ENCODE data around the gene CTRB2.
"Not testable (repeated sequence)": the region's sequence is repeated elsewhere in the genome, so short reads cannot be mapped to it uniquely, and the experiment has no call there.

Gene CTRB2

GRCh38 chr16:75226550-75227360, 19.8 kb upstream of the CTRB2 start:
- Histone ChIP-seq H3K4me3 (ENCODE audit: low read depth in 1 of 2, low read length in 1 of 2) (no peak overlapping the region), H3K36me3 (no peaks in the 10 kb centered on the region), H3K4me1 (ENCODE audit: control insufficient read depth in 1 of 2, insufficient read depth in 1 of 2, low read depth in 1 of 2, low read length in 1 of 2) (no peaks in the 10 kb centered on the region), H3K27ac (no peak overlapping the region), H3K27me3 (peaks cover 25% of the 10 kb centered on the region), H3K9me3 (no peaks in the 10 kb centered on the region)
- TF ChIP-seq CTCF (IDR thresholded peaks at IDR 0.05), result no peak

- Histone ChIP-seq H3K27ac (no peak overlapping the region), H3K4me3 (ENCODE audit: low read depth in 1 of 2, low read length in 1 of 2) (no peak overlapping the region), H3K36me3 (no peaks in the 10 kb centered on the region), H3K4me1 (ENCODE audit: control insufficient read depth in 1 of 2, insufficient read depth in 1 of 2, low read depth in 1 of 2, low read length in 1 of 2) (no peaks in the 10 kb centered on the region), H3K27me3 (peaks cover 21% of the 10 kb centered on the region), H3K9me3 (no peaks in the 10 kb centered on the region)
- no peak for TF ChIP-seq CTCF (IDR thresholded peaks at IDR 0.05)
These were observed 18.9 kb upstream of the CTRB2 start for GRCh38 chr16:75225678-75226515.

- H3K27ac ChIP-seq, result no peak overlapping the region
- H3K4me3 ChIP-seq (ENCODE audit: low read depth in 1 of 2, low read length in 1 of 2), result no peak overlapping the region
- H3K27me3 ChIP-seq, result peaks cover 21% of the 10 kb centered on the region
- H3K9me3 ChIP-seq, result no peaks in the 10 kb centered on the region
- no peak for TF ChIP-seq CTCF (IDR thresholded peaks at IDR 0.05)
- no peaks in the 10 kb centered on the region for H3K4me1 ChIP-seq (ENCODE audit: control insufficient read depth in 1 of 2, insufficient read depth in 1 of 2, low read depth in 1 of 2, low read length in 1 of 2)
- no peaks in the 10 kb centered on the region for H3K36me3 ChIP-seq
These were observed 18.1 kb upstream of the CTRB2 start for GRCh38 chr16:75225092-75225491.

GRCh38 chr16:75224306-75225082, 17.5 kb upstream of the CTRB2 start:
- Histone ChIP-seq H3K36me3 (no peaks in the 10 kb centered on the region), H3K27me3 (peaks cover 21% of the 10 kb centered on the region), H3K27ac (no peak overlapping the region), H3K4me3 (ENCODE audit: low read depth in 1 of 2, low read length in 1 of 2) (no peak overlapping the region), H3K4me1 (ENCODE audit: control insufficient read depth in 1 of 2, insufficient read depth in 1 of 2, low read depth in 1 of 2, low read length in 1 of 2) (no peaks in the 10 kb centered on the region), H3K9me3 (no peaks in the 10 kb centered on the region)
- TF ChIP-seq CTCF (IDR thresholded peaks at IDR 0.05), result no peak

GRCh38 chr16:75223129-75223528, 16.2 kb upstream of the CTRB2 start:
- H3K27me3 ChIP-seq, result peaks cover 27% of the 10 kb centered on the region
- not testable (repeated sequence) for H3K36me3 ChIP-seq; H3K27ac ChIP-seq; H3K9me3 ChIP-seq; H3K4me3 ChIP-seq (ENCODE audit: low read depth in 1 of 2, low read length in 1 of 2); H3K4me1 ChIP-seq (ENCODE audit: control insufficient read depth in 1 of 2, insufficient read depth in 1 of 2, low read depth in 1 of 2, low read length in 1 of 2)

All from neutrophil (primary cell).